ENCODE data around the gene LAMA3. TPM values are rescaled to one million over a fixed set of nuclear protein-coding genes. Genes with fewer than 3 reads are reported as not detected.
A peak's percentile ranks its signal among the peaks of the same experiment; 100 is the strongest.
"Not testable (repeated sequence)": the region's sequence is repeated elsewhere in the genome, so short reads cannot be mapped to it uniquely, and the experiment has no call there.

LAMA3 gene
- total RNA-seq, 1 donor from 2014 or later: 69.8 TPM

DNA sequence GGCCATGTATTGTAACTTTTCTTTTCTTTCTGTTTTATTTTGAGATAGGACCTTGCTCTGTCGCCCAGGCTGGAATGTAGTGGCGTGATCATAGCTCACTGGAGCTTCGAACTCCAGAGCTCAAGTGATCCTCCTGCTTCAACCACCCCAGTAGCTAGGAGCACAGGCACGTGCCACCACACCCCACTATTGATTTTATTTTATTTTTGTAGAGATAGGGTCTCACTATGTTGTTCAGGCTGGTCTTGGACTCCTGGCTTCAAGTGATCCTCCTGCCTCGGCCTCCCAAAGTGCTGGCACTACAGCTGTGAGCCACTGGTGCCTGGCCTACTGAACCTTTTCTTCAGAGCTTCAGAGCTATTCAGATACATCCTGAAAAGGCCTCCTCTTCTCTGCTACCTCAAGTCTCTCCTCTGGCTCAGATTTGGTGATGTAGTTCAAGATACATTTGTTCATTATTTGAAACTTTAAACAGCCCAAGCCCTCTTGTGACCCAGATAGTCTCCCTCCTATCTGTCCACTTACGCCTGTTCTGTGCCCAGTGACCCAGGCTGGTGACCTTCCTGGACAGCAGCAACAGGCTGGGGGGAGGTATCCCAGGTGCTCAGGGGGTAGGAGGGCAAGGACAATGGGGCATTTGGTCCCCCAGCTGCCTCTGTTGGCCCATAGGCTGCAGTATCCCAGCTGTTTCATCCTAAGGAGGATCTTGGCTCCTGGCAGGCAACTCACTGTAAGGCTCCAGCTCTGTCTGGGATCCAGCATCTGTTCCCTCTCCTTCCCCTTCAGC, 38.6 kb downstream of the LAMA3 start:
- no peak for DNase-seq (ENCODE audit: low read depth)
- TF ChIP-seq, protein P1, sequence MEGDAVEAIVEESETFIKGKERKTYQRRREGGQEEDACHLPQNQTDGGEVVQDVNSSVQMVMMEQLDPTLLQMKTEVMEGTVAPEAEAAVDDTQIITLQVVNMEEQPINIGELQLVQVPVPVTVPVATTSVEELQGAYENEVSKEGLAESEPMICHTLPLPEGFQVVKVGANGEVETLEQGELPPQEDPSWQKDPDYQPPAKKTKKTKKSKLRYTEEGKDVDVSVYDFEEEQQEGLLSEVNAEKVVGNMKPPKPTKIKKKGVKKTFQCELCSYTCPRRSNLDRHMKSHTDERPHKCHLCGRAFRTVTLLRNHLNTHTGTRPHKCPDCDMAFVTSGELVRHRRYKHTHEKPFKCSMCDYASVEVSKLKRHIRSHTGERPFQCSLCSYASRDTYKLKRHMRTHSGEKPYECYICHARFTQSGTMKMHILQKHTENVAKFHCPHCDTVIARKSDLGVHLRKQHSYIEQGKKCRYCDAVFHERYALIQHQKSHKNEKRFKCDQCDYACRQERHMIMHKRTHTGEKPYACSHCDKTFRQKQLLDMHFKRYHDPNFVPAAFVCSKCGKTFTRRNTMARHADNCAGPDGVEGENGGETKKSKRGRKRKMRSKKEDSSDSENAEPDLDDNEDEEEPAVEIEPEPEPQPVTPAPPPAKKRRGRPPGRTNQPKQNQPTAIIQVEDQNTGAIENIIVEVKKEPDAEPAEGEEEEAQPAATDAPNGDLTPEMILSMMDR (conservative IDR thresholded peaks at IDR 0.05; ENCODE audit: low read depth, low read length): no peak
- H3K4me3 ChIP-seq (ENCODE audit: low read depth, low read length): no peak overlapping the region

DNA sequence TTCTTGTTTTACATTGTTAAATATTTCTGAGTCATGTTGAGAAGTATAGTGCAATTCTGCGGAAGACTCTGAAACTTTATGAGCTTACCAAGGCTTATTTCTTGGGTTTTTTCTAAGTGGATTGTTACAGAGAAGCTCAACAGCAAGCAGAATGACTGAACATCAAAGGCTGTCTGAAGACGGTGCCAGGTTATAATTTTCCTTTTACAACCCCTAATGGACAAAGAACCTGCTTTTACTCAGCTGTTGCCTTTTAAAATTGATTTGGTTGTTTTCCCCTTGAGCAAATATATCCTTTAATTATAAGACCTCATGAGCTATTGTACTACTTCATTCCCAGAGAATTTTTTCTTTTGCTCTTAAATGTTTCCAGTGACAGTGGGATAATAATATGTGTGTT, 41.6 kb downstream of the LAMA3 start:
- DNase-seq (ENCODE audit: low read depth): no peak
- H3K4me3 ChIP-seq (ENCODE audit: low read depth, low read length): no peak overlapping the region
- TF ChIP-seq, protein P1 (conservative IDR thresholded peaks at IDR 0.05; ENCODE audit: low read depth, low read length): no peak

DNA sequence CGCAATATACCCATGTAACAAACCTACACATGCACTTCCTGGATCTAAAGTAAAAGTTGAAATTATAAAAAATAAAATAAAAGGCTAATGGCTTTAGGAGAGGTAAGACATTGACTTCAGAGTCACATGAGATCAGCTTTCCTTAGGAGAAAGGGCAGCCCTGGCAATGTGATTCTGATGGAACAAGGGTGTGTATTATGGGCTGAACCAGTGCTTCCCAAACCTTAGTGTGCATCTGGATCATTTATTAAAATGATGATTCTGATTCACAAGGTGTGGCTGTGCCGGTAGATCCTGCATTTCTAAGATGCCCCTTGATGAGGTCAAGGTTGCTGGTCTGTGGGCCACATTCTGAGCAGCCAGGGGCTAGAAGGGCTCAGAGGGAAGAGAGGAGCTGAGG, 42.6 kb downstream of the LAMA3 start:
- TF ChIP-seq, protein P1 (conservative IDR thresholded peaks at IDR 0.05; ENCODE audit: low read depth, low read length): no peak
- H3K4me3 ChIP-seq (ENCODE audit: low read depth, low read length): no peak overlapping the region
- no peak for DNase-seq (ENCODE audit: low read depth)

DNA sequence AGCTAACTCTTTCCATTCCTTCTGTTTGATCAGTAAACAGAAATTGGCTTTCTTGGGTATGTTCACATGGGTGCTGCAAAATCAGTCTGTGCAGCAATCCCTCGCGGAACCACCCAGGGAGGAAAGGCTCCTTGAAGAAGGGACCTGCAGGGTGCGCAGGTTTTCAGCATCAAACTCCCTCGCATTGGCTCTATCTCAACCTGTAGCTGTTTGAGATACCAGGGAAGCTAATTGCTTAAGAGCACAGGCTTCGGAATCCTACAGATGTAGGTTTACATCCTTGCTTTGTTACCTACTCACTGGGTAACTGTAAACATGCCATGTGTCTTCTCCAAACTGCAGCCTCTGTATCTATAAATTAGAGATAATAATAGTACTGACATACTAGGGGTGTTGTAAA, 43.2 kb downstream of the LAMA3 start:
- no peak for DNase-seq (ENCODE audit: low read depth)
- TF ChIP-seq, protein P1 (conservative IDR thresholded peaks at IDR 0.05; ENCODE audit: low read depth, low read length): no peak
- H3K4me3 ChIP-seq (ENCODE audit: low read depth, low read length): no peak overlapping the region

DNA sequence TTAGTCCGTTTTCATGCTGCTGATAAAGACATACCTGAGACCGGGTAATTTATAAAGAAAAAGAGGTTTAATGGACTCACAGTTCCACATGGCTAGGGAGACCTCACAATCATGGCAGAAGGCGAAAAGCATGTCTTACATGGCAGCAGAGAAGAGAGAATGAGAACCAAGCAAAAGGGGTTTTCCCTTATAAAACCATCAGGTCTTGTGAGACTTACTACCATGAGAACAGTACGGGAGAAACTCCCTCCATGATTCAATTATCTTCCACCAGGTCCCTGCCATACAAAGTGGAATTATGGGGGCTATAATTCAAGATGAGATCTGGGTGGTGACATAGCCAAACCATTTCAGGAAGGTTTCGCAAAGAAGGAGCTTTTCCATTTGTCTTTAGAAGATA, 44.0 kb downstream of the LAMA3 start:
- not testable (repeated sequence) for DNase-seq (ENCODE audit: low read depth); H3K4me3 ChIP-seq (ENCODE audit: low read depth, low read length)

DNA sequence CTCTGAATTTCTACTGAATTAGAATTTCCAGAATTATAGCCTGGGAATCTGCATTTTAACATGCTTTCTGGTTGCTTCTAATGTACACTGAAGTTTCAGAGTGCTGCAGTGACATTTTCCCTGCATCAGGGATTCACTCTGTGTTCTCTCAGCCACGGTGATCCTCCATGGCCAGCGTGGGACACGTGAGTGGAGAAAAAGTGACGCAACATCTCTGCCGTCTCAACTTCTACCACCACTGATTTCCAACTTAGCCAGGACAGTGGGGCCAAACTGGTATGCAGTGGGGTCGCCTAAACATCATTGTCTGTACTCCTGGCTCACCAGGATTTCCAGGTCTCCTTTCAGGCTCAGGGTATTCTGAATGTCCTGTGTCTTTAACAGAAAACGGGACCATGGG, 44.6 kb downstream of the LAMA3 start:
- no peak for DNase-seq (ENCODE audit: low read depth)
- TF ChIP-seq, protein P1 (conservative IDR thresholded peaks at IDR 0.05; ENCODE audit: low read depth, low read length): no peak
- no peak overlapping the region for H3K4me3 ChIP-seq (ENCODE audit: low read depth, low read length)

DNA sequence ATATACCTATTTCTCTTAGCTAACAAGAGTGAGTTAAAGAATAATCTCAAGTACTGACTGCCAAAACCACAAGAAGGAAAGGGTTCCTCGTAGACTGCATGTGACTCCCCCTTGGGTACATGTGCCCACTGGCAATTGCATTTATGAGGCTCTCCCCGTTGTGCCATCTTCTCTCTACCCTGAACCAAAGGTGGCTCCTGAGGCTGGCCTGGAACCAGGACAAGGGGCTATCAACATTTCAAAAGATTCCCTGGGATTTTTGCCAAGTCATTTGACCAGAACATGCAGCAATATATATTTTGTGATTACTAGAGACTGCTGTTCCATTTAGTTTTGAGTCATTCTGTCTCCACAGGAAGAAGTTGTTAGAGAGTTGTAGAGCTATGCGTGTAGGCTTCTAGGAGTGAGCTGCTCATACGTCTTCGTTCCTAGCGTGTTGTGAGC, 45.8 kb downstream of the LAMA3 start:
- no peak overlapping the region for H3K4me3 ChIP-seq (ENCODE audit: low read depth, low read length)
- TF ChIP-seq, protein P1 (conservative IDR thresholded peaks at IDR 0.05; ENCODE audit: low read depth, low read length): no peak
- peak; percentile 88 for DNase-seq (ENCODE audit: low read depth)
